RPMI8226 (cell line): ENCODE results near the gene GINS2.
A peak's percentile ranks its signal among the peaks of the same experiment; 100 is the strongest.

Experiments used
- DNase-seq: peaks from one replicate; pipeline ENCODE4 v3.0.0-alpha.2; 2015

GINS2 gene

GRCh38 chr16:85716022-85716679 lies 27.4 kb upstream of the GINS2 start:
- no peak for DNase-seq

GRCh38 chr16:85715169-85716021 lies 26.6 kb upstream of the GINS2 start:
- peak; percentile 63 for DNase-seq

GRCh38 chr16:85712801-85713200 lies 24.0 kb upstream of the GINS2 start:
- DNase-seq, result no peak

- peak; percentile 40 for DNase-seq
Measured at GRCh38 chr16:85711982-85712587, 23.3 kb upstream of the GINS2 start.

- no peak for DNase-seq
Measured at GRCh38 chr16:85710732-85711131, 22.0 kb upstream of the GINS2 start.

- DNase-seq, result no peak
Measured at GRCh38 chr16:85709766-85710585, 21.2 kb upstream of the GINS2 start.

- DNase-seq, result no peak
Measured at GRCh38 chr16:85708338-85708737, 19.6 kb upstream of the GINS2 start.

GRCh38 chr16:85707528-85708095 lies 18.9 kb upstream of the GINS2 start:
- no peak for DNase-seq

GRCh38 chr16:85706449-85707034 lies 17.8 kb upstream of the GINS2 start:
- no peak for DNase-seq

- DNase-seq, result no peak
Measured at GRCh38 chr16:85704900-85705846, 16.4 kb upstream of the GINS2 start.

- no peak for DNase-seq
Measured at GRCh38 chr16:85704011-85704410, 15.3 kb upstream of the GINS2 start.

- DNase-seq, result no peak
Measured at GRCh38 chr16:85699628-85700027, 10.9 kb upstream of the GINS2 start.

GRCh38 chr16:85698935-85699558 lies 10.3 kb upstream of the GINS2 start:
- DNase-seq, result no peak

GRCh38 chr16:85698459-85698891 lies 9.7 kb upstream of the GINS2 start:
- DNase-seq, result no peak

- DNase-seq, result peak; percentile 52
Measured at GRCh38 chr16:85697431-85697830, 8.7 kb upstream of the GINS2 start.

- no peak for DNase-seq
Measured at GRCh38 chr16:85696781-85697180, 8.0 kb upstream of the GINS2 start.

- no peak for DNase-seq
Measured at GRCh38 chr16:85695196-85696128, 6.7 kb upstream of the GINS2 start.

- DNase-seq, result peak; percentile 11
Measured at GRCh38 chr16:85690469-85691064, 1.8 kb upstream of the GINS2 start.

GRCh38 chr16:85689950-85690320 lies 1.2 kb upstream of the GINS2 start:
- DNase-seq, result no peak
